Stomach (tissue), 9 donors: ENCODE data around the gene MGME1. TPM values are rescaled to one million over a fixed set of nuclear protein-coding genes. Genes with fewer than 3 reads are reported as not detected.

Experiments used
- DNase-seq, 2 donors: peaks; one replicate each; pipeline versions ENCODE4 v3.0.0 to v3.0.0-alpha.2; 2013 to 2019
- H3K27ac ChIP-seq, 5 donors: fragments of 200-600 bp in 4 of 5; sonication (generic) in 4 of 5; one replicate each; pipeline ENCODE4 v1.5.1; 2013 to 2019; ENCODE audit warnings: mild to moderate bottlenecking in 1 of 5, moderate library complexity in 1 of 5
- H3K27me3 ChIP-seq, 3 donors: fragments of 200-600 bp; sonication (generic); one replicate each; pipeline ENCODE4 v1.5.1; 2017 to 2019; ENCODE audit warnings: mixed run types in 1 of 3
- H3K36me3 ChIP-seq, 4 donors: fragments of 200-600 bp; sonication (generic); 1 replicate in 3 of 4; 2 replicates in 1 of 4; pipeline ENCODE4 v1.5.1; 2016 to 2019
- H3K4me1 ChIP-seq, 4 donors: fragments of 200-600 bp; sonication (generic); one replicate each; pipeline ENCODE4 v1.5.1; 2016 to 2019
- H3K4me3 ChIP-seq, 4 donors: fragments of 200-600 bp; sonication (generic) in 3 of 4; one replicate each; pipeline ENCODE4 v1.5.1; 2016 to 2019; ENCODE audit warnings: mild to moderate bottlenecking in 1 of 4
- H3K9me3 ChIP-seq, 4 donors: fragments of 200-600 bp; sonication (generic); one replicate each; pipeline ENCODE4 v1.5.1; 2016 to 2019
- EP300 ChIP-seq: sonication (generic); formaldehyde crosslinking; IDR thresholded peaks from one replicate; pipeline ENCODE4 v1.6.1; 2017; ENCODE audit warnings: antibody characterized with exemption
- POLR2A ChIP-seq, 4 donors: fragments of 450-650 bp; IDR thresholded peaks; one replicate each; pipeline ENCODE4 v1.6.1; 2016; ENCODE audit warnings: antibody characterized with exemption in 4 of 4, control low read depth in 2 of 4, mild to moderate bottlenecking in 1 of 4, moderate library complexity in 1 of 4
- POLR2AphosphoS5 ChIP-seq, 3 donors: sonication (generic); formaldehyde crosslinking; IDR thresholded peaks; one replicate each; pipeline ENCODE4 v1.6.1; 2016; ENCODE audit warnings: antibody characterized with exemption in 3 of 3
- WGBS, 5 donors: extraction: QIAGEN DNeasy Blood & Tissue Kit in 3 of 5; methylation state at CpG; one replicate each; pipeline versions ENCODE4 v1.1.5 to v1.1.7; 2013 to 2018; 5-methylcytosine and 5-hydroxymethylcytosine counted together
- intact Hi-C: fragments of 100-400 bp; cut with DNase I; formaldehyde crosslinking; loops from one replicate; pipeline ENCODE4 v1.15.1; 2023; ENCODE audit warnings: low total_unique reads
- polyA plus RNA-seq, 3 donors: library from polyadenylated mRNA; stranded (reverse); fragments of 200-250 nt; gene quantifications; one replicate each; pipeline ENCODE4 v1.2.3, GENCODE V29; 2013
- total RNA-seq, 5 donors: library from RNA; depleted of rRNA; stranded (reverse); fragments of >200 nt; gene quantifications; one replicate each; pipeline versions ENCODE4 v1.1.0 to v1.2.3, GENCODE V29; 2014 to 2016
- TF ChIP-seq, protein P1 (sequence below), 7 experiments: fragments of 450-650 bp in 4 of 7; fragments of 200-600 bp in 3 of 7; sonication (generic) in 3 of 7; IDR thresholded peaks; one replicate each; pipeline ENCODE4 v1.5.1; 2016 to 2019; ENCODE audit warnings: antibody characterized with exemption in 7 of 7, control low read depth in 2 of 7, mild to moderate bottlenecking in 1 of 7
- donor health status: healthy with polysubstance abuse.
- donor health status: Bipolar disorder and iron deficiency.
- donor health status: healthy.

MGME1 gene
- total and polyA plus RNA-seq, 8 donors: 2.3 to 19.1 (median 8.3) TPM

DNA sequence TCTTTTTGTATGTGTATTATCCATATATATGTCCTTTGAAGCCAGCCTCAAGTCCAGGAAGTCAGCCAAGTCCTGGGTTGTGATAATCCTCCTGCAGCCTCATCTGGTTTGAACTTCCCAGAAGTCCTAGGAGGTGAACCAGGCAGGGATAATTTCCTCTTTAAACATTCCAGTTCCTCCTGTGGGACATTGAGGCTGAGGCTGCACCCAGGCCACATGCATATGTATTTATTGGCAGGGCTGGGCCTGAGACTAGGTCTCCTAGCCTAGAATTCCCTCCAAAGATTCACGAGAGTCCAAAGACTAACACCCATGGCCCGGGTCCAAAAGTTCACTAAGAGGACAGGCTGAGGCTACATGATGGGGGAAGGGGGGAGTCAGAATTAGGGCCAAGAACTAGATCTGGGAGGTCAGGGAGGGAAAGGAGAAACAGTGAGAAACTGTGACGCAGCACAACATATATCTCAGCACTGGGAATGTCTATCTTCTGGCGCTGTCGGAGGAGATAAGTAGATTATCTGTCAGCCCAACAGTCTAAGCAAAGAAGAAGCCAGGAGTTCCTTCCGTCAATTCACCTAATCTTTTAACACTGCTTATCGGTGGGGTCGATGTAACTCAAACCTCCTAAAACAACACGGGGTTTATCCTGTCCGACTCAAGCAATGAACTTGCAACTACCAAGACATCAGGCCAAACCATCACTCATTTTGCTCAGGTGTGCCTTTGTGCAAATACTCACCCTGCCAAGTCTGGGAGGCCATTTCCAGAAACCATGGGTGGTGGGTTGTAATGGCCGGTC is 43.5 kb upstream of the MGME1 start:
- Histone ChIP-seq H3K27me3 (no peaks in the 10 kb centered on the region), H3K9me3 (no peaks in the 10 kb centered on the region), H3K27ac (peak overlapping the region in 4 of 5 donors; percentile 67 to 88 (median 84)), H3K4me1 (peaks cover 36 to 49% (median 44%) of the 10 kb centered on the region in 4 donors), H3K36me3 (no peaks in the 10 kb centered on the region), H3K4me3 (no peak overlapping the region)
- 22 to 38% (median 33%) methylated on average over 11 of the region's 11 CpGs for WGBS, 5 donors
- intact Hi-C loops: no loop called here
- TF ChIP-seq POLR2AphosphoS5 (IDR thresholded peaks at IDR 0.05) (no peak), POLR2A (IDR thresholded peaks at IDR 0.05) (no peak), EP300 (no peak)
- TF ChIP-seq, protein P1, sequence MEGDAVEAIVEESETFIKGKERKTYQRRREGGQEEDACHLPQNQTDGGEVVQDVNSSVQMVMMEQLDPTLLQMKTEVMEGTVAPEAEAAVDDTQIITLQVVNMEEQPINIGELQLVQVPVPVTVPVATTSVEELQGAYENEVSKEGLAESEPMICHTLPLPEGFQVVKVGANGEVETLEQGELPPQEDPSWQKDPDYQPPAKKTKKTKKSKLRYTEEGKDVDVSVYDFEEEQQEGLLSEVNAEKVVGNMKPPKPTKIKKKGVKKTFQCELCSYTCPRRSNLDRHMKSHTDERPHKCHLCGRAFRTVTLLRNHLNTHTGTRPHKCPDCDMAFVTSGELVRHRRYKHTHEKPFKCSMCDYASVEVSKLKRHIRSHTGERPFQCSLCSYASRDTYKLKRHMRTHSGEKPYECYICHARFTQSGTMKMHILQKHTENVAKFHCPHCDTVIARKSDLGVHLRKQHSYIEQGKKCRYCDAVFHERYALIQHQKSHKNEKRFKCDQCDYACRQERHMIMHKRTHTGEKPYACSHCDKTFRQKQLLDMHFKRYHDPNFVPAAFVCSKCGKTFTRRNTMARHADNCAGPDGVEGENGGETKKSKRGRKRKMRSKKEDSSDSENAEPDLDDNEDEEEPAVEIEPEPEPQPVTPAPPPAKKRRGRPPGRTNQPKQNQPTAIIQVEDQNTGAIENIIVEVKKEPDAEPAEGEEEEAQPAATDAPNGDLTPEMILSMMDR (IDR thresholded peaks at IDR 0.05): no peak
- DNase-seq: peak in 1 of 2 donors; percentile 82

DNA sequence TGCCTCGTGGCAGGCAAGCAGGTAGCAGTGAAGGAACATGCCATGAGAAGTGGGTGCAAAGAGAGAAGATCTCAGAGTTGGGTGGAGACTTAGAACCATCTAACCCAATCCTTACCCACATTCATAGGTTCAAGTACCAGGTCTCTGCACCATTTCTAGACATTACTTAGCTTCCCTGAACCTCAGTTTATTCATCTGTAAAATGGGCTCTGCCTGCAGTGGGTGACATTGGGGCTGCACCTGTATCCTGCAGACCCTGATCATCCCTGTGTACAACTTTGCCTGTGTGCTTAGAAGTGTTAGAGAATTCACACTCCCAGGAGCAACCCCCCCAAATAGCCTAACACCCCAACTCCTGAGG is 42.9 kb upstream of the MGME1 start:
- TF ChIP-seq, protein P1 (IDR thresholded peaks at IDR 0.05): no peak
- TF ChIP-seq EP300: no peak
- no peak for TF ChIP-seq POLR2AphosphoS5 (IDR thresholded peaks at IDR 0.05)
- no peak for TF ChIP-seq POLR2A (IDR thresholded peaks at IDR 0.05)
- 27 to 50% (median 43%) methylated on average over 1 of the region's 1 CpG for WGBS, 5 donors
- Histone ChIP-seq H3K4me1 (peaks cover 36 to 49% (median 44%) of the 10 kb centered on the region in 4 donors), H3K27me3 (no peaks in the 10 kb centered on the region), H3K27ac (peak overlapping the region; percentile 67 to 88 (median 84)), H3K4me3 (no peak overlapping the region), H3K36me3 (no peaks in the 10 kb centered on the region), H3K9me3 (no peaks in the 10 kb centered on the region)
- no peak for DNase-seq
- intact Hi-C loops: no loop called here

DNA sequence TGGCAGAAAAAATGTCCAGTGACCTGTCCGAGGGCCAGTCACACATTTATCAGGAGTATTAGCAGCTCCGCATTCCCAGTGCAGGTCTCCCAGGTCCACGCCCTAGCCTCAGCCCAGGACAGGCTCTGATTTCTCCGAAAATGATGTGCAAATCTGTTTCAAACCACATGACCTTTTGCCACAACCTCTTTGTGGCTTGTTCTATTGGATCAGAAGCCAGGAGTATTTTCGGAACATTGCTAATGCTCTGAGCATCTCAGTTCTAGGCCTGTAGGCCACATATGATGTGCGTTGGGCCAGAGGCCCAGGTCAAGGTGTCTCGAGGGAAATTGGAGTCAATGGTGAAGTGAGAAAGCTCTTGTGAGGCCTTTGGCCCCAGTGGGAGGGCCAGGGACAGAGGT is 40.6 kb upstream of the MGME1 start:
- Histone ChIP-seq H3K9me3 (peaks cover 0 to 5% (median 0%) of the 10 kb centered on the region in 4 donors), H3K4me1 (peaks cover 36 to 49% (median 44%) of the 10 kb centered on the region in 4 donors), H3K4me3 (no peak overlapping the region), H3K27ac (peak overlapping the region; percentile 75 to 88 (median 84)), H3K36me3 (no peaks in the 10 kb centered on the region), H3K27me3 (no peaks in the 10 kb centered on the region)
- TF ChIP-seq POLR2AphosphoS5 (IDR thresholded peaks at IDR 0.05): no peak
- TF ChIP-seq, protein P1 (IDR thresholded peaks at IDR 0.05): no peak
- no peak for TF ChIP-seq EP300
- TF ChIP-seq POLR2A (IDR thresholded peaks at IDR 0.05): no peak
- intact Hi-C loops: no loop called here
- WGBS, 5 donors: 30 to 58% (median 47%) methylated on average over 7 of the region's 7 CpGs
- DNase-seq: no peak

DNA sequence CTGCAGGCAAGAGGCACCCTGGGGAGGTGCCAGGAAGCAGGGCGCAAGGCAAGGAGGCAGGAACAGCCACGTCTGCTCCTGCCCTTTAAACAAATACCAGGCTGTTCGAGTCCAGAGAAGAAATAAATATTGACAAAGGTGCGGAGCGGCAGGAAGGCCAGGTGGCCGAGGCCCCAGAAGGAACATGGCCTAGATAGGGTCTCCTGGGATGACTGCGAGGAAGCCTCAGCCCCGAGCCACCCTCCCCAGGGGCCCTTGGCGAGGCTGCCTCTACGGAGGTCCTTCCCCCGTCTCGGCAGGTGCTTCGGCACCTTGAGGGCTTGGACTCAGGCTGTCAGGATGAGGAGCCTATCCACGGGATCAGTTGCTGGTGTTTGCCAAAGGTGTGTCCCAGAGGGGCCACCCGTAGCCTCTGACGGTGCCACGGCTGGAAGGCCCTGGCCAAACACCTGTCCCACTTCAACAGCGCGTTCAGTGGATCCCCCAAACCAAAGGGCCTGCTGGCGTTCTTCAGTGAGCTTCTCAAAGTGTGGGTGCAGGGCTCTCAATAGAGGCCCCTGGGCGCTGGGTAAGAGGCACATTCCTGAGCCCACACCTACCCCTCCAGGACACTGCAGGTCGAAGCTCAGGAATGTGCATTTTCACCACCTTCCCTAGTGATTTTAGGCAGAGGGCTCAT is 40.0 kb upstream of the MGME1 start:
- Histone ChIP-seq H3K9me3 (peaks cover 0 to 5% (median 0%) of the 10 kb centered on the region in 4 donors), H3K4me1 (peaks cover 36 to 49% (median 44%) of the 10 kb centered on the region in 4 donors), H3K4me3 (no peak overlapping the region), H3K27me3 (no peaks in the 10 kb centered on the region), H3K27ac (peak overlapping the region; percentile 75 to 88 (median 84)), H3K36me3 (no peaks in the 10 kb centered on the region)
- WGBS, 5 donors: 30 to 54% (median 43%) methylated on average over 9 to 22 of the region's 22 CpGs
- peak; percentile 72 to 77 for DNase-seq
- intact Hi-C loops: no loop called here
- TF ChIP-seq POLR2A (IDR thresholded peaks at IDR 0.05): no peak
- TF ChIP-seq, protein P1 (IDR thresholded peaks at IDR 0.05): peak in 1 of 7 experiments; percentile 8
- TF ChIP-seq POLR2AphosphoS5 (IDR thresholded peaks at IDR 0.05): peak in 2 of 3 donors; percentile 5 to 31
- TF ChIP-seq EP300: no peak
